ENCODE data around the gene B4GALT5.
"Not testable (repeated sequence)": the region's sequence is repeated elsewhere in the genome, so short reads cannot be mapped to it uniquely, and the experiment has no call there.

B4GALT5 gene

DNA sequence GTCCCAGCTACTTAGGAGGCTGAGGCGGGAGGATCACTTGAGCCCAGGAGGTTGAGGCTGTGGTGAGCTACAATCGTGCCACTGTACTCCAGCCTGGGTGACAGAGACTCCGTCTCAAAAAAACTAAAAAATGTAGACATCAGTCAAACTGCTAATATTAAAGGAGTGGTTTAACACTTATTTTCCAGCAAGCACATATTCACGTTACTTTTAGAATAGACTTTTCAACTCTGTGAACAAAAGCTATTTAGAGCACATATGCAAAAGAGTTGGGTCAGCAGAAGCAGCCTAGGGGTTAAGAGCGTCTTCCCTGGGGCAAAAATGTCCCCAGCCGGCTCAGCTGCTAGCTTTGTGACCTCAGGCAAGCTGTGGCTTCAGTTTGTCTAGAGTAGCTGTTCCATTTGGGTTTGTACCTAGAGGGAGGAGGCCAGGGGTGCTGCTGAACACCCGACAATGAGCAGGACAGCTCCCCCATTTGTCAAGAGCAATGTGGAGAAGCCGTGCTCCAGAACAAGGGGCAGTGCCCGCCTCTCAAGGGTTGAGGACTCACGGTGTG, 83.2 kb downstream of the B4GALT5 start:
- DNase-seq (ENCODE audit: low read depth in 2 of 3, low spot score in 1 of 3), result no peak

DNA sequence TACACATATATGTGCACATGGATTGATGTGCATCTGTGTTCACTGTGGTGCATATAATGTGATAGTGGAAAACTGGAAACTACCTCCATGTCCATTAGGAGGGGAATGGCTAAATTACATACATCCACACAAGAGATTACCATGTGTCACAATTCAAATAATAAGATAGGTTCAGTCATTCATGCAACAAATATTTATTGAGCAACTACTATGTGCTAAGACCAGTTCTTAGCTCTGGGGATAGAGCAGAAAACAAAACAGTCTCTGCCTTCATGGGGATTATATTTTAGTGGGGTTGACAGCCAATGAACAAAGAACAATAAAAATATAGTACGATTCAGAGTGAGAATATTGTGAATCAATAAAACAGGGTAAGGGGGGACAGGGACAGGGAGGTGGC, 84.1 kb downstream of the B4GALT5 start:
- DNase-seq (ENCODE audit: low read depth in 2 of 3, low spot score in 1 of 3), result no peak

DNA sequence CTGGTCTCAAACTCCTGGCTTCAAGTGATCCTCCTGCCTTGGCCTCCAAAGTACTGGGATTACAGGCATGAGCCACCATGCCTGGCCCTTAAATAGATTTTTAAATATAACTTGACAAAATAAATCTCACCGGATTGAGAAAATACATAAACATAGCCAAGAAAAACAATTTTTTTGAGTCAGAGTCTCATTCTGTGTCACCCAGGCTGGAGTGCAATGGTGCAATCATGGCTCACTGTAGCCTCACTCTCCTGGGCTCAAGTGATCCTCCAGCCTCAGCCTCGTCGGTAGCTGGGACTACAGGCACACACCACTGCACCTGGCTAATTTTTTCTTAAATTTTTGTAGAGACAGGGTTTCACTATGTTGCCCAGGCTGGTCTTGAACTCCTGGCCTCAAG, 85.4 kb downstream of the B4GALT5 start:
- not testable (repeated sequence) for DNase-seq (ENCODE audit: low read depth in 2 of 3, low spot score in 1 of 3)

DNA sequence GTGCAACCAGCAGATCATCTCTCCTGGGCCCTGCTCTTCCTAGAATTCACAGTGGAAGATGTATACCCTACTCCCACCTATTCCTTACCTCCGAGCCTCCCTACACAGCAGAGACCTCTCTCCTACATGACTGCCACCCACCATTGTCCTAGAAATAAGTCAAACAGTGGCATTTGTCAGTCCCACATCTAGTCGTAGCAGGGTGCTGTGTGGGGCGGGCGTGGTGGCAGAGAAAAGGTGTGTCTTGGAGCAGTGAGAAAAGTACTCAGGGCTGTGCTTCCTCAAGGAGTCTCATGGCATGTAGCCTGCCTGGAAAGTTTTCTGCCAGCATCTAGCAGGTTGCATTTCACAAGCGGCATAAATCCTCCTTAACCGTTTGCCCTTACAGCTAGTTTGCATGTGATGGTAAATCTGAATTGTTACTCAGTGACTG, 86.3 kb downstream of the B4GALT5 start:
- no peak for DNase-seq (ENCODE audit: low read depth in 2 of 3, low spot score in 1 of 3)

DNA sequence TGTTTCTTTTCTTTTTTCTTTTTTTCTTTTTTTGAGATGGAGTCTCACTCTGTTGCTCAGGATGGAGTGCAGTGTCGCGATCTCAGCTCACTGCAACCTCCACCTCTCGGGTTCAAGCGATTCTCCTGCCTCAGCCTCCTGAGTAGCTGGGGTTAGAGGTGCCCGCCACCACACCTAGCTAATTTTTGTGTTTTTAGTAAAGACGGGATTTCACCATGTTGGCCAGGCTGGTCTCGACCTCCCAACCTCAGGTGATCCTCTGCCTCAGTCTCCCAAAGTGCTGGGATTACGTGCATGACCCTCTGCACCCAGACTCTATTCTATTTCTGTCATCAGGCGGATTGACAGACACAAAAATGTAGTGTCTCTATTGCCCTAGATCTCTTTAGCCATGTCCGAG, 88.7 kb downstream of the B4GALT5 start:
- not testable (repeated sequence) for DNase-seq (ENCODE audit: low read depth in 2 of 3, low spot score in 1 of 3)

DNA sequence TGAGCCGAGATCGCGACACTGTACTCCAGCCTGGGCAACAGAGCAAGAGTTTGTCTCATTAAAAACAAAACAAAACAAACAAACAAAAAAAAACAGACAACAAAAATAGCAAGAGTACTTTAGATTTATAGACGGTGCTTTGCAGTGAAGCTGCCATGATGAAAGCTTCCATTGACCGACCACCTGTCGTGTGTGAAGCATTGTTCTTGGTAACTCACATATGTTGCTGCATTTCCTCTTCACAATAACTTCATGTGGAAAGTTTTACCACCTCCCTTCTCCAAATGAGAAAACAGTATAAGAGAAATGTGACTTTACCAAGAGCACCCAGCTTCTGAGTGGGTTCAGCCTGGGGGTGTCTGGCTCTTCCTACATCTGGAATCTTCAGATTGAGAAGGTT, 89.4 kb downstream of the B4GALT5 start:
- no peak for DNase-seq (ENCODE audit: low read depth in 2 of 3, low spot score in 1 of 3)

DNA sequence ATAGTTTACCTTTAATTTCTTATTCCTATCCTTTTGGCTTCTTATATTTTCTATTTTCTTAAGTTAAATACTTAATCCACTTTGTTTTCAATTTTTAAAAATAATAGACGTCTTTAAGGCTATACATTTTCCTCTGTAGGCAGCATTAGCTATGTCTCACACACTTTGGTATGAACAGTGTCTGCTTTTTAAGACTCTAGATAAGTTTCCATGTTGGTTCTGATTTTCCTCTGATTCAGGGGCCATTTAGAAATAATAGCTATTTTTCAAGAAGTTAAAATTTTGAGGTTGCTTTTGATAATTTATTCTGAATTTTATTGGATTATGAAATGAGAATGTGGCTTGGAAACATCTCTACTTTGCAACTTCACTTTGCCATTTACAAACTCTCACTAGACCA, 91.4 kb downstream of the B4GALT5 start:
- DNase-seq (ENCODE audit: low read depth in 2 of 3, low spot score in 1 of 3), result no peak

DNA sequence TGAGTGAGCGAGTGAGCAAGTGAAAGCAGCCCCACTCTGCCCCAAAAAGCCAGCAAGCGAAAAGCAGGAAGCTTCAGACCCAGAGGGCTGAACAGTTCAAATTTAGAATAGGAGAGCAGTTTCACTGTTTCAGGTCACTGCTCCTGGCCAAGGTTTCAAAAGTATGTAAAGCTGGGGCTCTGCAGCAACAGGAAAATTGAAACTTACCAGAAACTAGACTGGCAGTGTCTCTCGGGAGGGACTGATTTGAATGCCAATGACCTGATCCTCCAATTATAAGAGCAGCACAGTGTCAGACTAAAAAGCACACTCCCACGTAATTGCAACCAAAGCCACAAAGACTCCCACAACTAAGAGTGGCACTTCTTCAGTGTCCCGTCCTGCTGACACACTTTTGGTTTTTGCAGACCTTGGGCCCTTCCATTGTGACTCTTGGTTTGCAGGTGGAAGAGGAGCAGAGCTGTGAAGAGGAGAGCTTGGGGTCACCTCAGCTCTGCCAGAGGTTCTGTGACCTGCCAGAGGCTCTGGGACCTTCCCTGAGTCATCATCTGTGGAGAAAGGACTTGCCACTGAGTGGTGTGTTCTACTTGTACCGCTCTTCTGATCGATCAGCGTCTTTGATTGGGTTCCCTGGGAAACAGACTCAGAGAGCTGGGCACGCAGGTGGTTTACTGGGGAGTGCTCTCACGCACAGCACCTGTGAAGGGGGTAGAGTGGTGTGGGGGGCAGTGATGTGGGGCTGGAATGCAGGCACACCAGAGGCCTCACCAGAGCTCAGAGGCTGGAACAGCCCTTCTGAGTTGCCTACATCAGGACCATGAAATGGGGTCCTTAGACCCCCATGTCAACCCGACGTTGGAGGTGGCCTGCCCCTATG, 93.1 kb downstream of the B4GALT5 start:
- peak in 1 of 3 donors; percentile 22 for DNase-seq (ENCODE audit: low read depth in 2 of 3, low spot score in 1 of 3)

DNA sequence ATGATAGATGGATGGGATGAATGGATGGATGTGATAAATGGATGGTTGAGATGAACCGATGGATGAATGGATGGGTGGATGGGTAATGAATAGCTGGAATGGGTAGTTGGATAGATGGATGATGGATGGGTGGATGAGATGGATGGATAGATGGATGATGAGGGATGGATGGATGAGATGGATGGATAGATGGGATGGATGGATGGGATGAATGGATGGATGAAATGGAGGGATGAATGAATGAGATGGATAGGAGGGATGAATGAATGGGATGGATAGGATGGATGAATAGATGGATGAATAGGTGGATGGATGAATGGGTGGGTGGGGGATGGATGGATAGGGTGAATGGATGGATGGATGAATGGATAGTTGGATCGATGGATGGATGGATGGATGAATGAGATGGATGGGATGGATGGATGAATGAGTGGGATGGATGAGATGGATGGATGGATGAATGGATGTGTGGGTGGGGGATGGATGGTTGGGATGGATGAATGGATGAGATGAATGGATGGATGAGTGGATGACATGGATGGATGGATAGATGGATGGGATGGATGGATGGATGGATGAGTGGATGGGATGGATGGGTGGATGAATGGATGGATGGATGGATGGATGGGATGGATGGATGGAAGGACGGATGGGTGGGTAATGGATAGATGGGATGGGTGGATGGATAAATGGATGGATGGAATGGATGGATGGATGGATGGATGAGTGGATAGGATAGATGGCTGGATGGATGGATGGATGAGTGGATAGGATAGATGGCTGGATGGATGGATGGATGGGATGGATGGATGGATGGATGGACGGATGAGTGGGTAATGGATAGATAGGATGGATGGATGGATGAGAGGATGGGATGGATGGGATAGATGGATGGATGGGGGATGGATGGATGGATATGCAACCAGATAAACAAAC, 94.3 kb downstream of the B4GALT5 start:
- DNase-seq (ENCODE audit: low read depth in 2 of 3, low spot score in 1 of 3), result no peak

DNA sequence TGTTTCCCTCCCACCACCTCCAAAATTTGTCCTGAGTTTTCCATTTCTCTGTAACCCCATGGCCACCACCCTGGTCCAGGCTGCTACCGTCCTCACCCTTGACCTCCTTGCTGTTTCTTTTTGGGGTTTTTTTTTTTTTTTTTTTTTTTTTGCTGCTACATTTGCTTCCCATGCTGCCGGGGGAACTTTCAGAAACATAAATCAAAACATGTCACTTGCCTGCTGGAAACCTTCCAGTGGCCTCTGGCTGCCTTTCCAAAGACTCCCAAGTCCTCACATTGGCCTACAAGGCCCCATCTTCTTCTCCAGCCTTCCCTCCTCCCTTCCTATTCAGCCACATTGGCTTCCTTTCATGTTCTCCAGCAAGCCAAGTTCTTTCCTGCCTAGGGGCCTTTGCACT, 95.4 kb downstream of the B4GALT5 start:
- no peak for DNase-seq (ENCODE audit: low read depth in 2 of 3, low spot score in 1 of 3)

DNA sequence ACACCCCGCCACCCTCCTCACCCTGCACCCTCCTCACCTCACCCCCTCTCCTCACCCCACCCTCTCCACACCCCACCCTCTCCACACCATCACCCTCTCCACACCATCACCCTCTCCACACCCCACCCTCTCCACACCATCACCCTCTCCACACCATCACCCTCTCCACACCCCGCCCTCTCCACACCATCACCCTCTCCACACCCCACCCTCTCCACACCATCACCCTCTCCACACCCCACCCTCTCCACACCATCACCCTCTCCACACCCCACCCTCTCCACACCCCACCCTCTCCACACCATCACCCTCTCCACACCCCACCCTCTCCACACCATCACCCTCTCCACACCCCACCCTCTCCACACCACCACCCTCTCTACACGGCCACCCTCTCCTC, 96.3 kb downstream of the B4GALT5 start:
- DNase-seq (ENCODE audit: low read depth in 2 of 3, low spot score in 1 of 3), result not testable (repeated sequence)

DNA sequence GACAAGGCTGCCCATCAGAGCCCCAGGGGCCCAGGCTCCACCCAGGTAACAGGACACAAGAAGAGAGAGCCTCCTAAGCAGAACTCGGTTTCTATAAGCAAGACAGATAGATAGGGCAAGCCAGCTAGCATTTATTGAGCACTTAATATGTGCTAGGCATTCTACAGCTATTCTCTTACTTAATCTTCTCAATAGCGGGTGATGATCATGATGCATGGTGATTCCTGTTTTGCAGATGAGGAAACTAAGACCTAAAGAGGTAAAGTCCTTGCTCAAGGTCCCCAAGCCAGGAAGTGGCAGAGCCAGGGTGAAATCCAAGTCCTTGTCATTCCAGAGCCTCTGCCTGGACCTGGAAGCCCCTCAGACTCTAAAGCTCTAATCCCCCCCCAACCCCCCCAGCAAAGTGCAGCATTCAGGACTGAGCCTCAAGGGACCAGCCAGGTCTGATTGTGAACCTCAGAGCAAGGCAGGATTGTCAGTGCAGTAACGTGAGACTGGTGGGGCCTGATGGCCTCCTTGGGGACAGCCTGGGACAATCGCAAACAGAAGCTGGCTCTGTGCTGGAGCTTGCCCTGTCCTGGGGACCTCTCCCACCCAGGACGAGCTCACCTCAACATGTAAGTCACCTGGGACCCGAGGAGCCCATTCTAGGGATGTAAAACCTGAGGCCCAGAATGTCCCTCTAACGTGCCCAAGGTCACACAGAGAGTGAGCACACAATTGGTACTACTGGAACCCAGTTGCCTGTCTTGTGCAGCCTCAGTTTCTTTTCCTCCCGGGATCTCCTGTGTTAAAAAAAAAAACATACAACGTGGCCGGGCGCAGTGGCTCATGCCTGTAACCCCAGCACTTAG, 97.3 kb downstream of the B4GALT5 start:
- DNase-seq (ENCODE audit: low read depth in 2 of 3, low spot score in 1 of 3), result no peak

DNA sequence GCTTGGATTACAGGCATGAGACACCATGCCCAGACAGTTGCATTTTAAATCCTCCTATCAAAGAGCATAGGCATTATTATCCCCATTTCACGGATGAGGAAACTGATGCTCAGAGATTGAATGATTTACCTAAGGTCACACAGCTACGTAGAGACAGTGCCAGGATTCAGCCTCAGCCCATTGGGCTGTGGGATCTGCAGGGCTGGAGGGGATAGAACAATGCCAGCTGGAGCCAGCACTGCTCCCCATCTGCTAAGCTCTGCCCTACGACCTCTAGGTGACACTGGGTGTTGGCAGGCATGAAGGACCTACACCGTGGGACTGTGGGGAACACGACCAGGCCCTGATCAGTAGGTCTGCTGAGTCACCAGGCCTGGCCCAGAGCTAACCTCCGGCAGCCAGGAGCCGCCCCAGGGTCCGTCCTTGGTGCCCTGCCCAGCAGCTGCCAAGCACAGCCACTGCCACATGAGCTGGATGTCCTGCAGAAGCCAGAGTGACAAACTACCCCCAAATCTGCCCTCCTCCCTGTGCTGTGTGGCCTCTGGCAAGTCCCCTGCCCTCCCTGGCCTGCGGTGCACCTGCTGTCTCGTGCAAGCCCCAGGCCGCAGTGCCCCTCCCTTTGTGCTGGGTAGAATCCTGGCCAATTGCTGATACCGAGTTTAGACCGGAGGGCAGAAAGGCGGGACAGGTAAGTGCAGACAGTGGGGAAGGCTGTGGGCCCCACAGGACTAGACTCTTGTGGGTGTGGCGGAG, 98.1 kb downstream of the B4GALT5 start:
- DNase-seq (ENCODE audit: low read depth in 2 of 3, low spot score in 1 of 3), result no peak

DNA sequence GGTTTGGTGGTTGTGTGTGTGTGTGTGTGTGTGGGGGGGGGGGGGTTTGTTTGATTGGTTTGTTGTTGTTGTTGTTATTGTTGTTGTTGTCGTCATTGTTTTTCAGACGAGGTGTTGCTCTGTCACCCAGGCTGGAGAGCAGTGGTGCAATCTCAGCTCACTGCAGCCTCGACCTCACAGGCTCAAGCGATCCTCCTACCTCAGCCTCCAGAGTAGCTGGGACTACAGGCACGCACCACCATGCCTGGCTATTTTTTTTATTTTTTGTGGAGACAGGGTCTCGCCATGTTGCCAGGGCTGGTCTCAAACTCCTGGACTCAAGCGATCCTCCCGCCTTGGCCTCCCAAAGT, 98.7 kb downstream of the B4GALT5 start:
- DNase-seq (ENCODE audit: low read depth in 2 of 3, low spot score in 1 of 3), result not testable (repeated sequence)

DNA sequence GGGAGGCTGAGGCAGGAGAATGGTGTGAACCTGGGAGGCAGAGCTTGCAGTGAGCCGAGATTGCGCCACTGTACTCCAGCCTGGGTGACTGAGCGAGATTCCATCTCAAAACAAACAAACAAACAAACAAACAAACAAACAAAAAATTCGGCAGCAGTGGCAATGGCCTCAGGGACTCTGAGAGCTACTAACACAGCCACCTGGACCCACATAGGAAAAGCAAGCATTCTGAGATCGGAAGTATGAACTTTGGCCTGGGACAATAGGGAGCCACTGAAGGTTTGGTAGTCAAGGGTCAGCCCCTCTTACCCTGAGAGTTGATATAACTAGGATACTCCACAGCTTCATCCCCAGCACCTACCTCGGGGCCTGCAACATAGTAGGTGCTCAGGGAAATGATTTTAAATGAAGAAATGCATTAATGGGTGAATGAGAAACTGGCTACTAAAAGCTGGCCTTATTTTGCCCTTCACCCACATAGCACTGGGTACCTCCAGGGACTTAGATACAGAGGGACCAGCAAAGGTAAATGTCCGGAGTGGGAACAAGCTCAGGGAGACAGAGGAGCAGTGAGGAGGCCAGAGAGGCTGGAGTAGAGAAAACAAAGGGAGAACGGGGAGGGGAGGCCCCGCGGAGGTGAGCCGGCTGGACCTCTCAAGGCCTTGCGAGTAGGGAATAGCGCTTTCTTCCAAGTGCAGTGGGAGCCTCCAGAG, 99.2 kb downstream of the B4GALT5 start:
- DNase-seq (ENCODE audit: low read depth in 2 of 3, low spot score in 1 of 3), result no peak

DNA sequence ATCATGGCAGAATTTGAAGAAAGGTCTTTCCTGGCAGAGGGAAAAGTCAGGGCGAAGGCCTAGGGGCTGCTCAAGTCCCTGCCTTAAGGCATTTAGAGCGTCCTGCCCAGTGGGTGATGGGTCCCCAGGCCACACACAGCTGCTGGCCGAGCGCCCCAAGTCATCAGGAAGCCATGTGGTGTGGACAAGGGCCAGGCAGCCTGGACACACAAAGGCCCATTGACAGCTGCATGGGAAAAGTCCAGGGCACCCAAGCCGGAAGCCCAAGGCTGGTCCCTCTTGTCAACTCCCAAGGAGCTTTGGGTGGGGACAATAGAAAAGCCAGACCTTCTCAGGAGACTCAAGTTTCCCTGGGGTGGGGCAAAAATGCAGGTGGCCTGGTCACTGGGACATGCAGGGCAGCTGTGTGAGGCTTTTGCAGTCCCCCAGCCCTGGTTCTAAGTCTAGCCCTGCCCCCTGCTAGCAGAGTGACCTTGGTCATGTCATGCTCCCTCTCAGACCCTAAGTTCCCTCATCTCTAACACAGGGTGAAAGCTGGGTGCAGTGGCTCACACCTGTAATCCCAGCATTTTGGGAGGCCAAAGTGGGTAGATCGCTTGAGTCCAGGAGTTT, 101.4 kb downstream of the B4GALT5 start:
- DNase-seq (ENCODE audit: low read depth in 2 of 3, low spot score in 1 of 3), result no peak

DNA sequence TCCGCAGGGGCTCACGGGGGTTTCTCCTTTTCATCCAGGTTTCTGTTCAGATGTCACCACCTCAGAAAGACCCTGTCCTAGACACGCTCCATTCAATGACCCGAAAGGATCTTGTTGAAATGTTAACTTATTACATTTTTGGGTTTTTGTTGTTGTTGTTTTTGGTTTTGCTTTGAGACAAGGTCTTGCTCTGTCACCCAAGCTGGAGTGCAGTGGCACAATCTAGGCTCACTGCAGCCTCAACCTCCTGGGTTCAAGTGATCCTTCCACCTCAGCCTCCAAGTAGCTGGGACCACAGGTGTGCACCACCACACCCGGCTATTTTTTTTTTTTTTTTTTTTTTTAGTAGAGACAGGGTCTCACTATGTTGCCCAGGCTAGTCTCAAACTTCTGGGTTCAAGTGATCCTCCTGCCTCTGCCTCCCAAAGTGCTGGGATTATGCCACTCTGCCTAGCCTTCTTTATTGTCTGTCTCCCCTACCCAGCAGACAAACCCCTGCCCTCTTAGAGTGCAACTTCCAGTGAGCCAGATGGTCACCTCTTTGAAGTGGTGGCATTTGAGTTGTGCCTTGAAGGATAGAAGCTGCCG, 102.0 kb downstream of the B4GALT5 start:
- DNase-seq (ENCODE audit: low read depth in 2 of 3, low spot score in 1 of 3), result not testable (repeated sequence)

DNA sequence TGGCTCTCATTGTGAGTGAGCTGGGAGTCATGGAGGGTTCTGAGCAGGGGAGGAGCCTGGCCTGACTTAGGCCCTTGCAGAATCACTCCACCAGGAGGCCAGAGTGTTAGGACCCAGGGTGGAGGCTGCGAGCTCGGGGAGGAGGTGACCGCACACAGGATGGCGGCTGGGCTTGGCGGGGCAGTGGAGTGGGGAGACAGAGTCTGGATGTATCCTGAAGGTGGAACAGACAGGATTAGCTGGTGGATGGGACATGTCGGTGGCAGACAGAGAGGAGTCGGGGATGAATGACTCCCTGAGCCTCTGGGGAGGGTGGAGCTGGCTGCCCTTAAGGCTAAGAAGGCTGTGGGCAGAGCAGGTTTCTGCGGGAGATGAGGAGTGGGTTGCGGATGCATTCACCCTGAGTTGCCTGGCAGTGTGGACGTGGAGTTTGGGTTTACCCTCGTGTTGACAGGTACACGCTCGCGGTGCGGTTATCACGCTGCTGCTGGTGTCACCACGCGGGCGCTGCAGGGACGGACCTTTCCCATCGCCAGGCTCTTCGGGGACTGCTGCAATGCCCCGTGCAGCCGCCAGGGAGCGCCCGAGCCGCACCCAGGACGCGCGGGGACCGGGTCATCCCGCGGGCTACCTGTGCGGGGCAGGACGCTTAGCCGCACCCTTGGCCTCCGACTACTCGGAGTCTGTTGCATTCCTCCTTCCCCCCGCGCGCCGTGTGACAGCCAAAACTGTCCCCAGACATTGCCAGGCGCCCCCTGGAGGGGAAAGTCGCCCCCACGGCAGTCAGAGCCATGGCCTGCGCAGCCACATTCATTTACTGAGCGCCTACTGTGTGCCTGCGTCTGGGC, 102.8 kb downstream of the B4GALT5 start:
- peak; percentile 73 to 83 (median 73) for DNase-seq (ENCODE audit: low read depth in 2 of 3, low spot score in 1 of 3)
